HEK293T (cell line): Measurements from ENCODE around the gene MKNK1.

Experiments used
- FOXM1 ChIP-seq: fragments of 450-650 bp; IDR thresholded peaks from 2 replicates; pipeline ENCODE4 v1.6.1; 2017; ENCODE audit warnings: mild to moderate bottlenecking, borderline replicate concordance
- L3MBTL2 ChIP-seq: fragments of 450-650 bp; conservative IDR thresholded peaks from 2 replicates; pipeline ENCODE4 v1.6.1; 2016; ENCODE audit warnings: mild to moderate bottlenecking

GRCh38 chr1:46520063-46520911 lies 83.8 kb downstream of the MKNK1 start:
- TF ChIP-seq L3MBTL2: no peak
- TF ChIP-seq FOXM1: no peak
